Neural cell (in vitro differentiated cells): Measurements from ENCODE around the gene TPI1. TPM values are rescaled to one million over a fixed set of nuclear protein-coding genes. Genes with fewer than 3 reads are reported as not detected.

Experiments used
- H2AFZ ChIP-seq: fragments of 200-600, 300-800 bp; sonication (generic), shearing (Covaris generic); 2 replicates; pipeline ENCODE4 v1.6.0; 2014; ENCODE audit warnings: low read depth, mild to moderate bottlenecking, antibody characterized with exemption, low read length, moderate library complexity
- H3F3A ChIP-seq: fragments of 200-600 bp; shearing (Covaris generic); 2 replicates; pipeline ENCODE4 v1.6.1; 2016; ENCODE audit warnings: mild to moderate bottlenecking, moderate library complexity, mixed read lengths, antibody characterized with exemption, low read length; ENCODE audit not compliant: insufficient read depth, poor library complexity, severe bottlenecking
- H3K27ac ChIP-seq: fragments of 200-600, 300-800 bp; sonication (generic), shearing (Covaris generic); 2 replicates; pipeline ENCODE4 v1.5.1; 2014; ENCODE audit warnings: mild to moderate bottlenecking, low read length, moderate library complexity
- H3K27me3 ChIP-seq: fragments of 300-800, 200-600 bp; sonication (generic), shearing (Covaris generic); 2 replicates; pipeline ENCODE4 v1.6.0; 2014; ENCODE audit warnings: mild to moderate bottlenecking, low read depth, low read length, moderate library complexity; ENCODE audit not compliant: insufficient read depth
- H3K36me3 ChIP-seq: fragments of 300-800, 200-600 bp; sonication (generic), shearing (Covaris generic); 2 replicates; pipeline ENCODE4 v1.5.1; 2014; ENCODE audit warnings: mild to moderate bottlenecking, antibody characterized with exemption, low read length, moderate library complexity; ENCODE audit not compliant: insufficient read depth
- H3K4me2 ChIP-seq: fragments of 300-800, 200-600 bp; sonication (generic), shearing (Covaris generic); 2 replicates; pipeline ENCODE4 v1.6.0; 2014; ENCODE audit warnings: mild to moderate bottlenecking, low read length
- H3K4me3 ChIP-seq: fragments of 300-800, 200-600 bp; sonication (generic), shearing (Covaris generic); 2 replicates; pipeline ENCODE4 v1.5.1; 2014; ENCODE audit warnings: mild to moderate bottlenecking, low read length, moderate library complexity
- H3K79me2 ChIP-seq: fragments of 200-600 bp; shearing (Covaris generic); replicated peaks from 2 replicates; pipeline ENCODE4 v1.6.0; 2014; ENCODE audit warnings: mild to moderate bottlenecking, low read length, moderate library complexity; ENCODE audit not compliant: insufficient read depth
- H3K9ac ChIP-seq: fragments of 300-800, 200-600 bp; sonication (generic), shearing (Covaris generic); 2 replicates; pipeline ENCODE4 v1.6.1; 2016; ENCODE audit warnings: mild to moderate bottlenecking, low read length, mixed read lengths
- H3K9me2 ChIP-seq: fragments of 200-600 bp; shearing (Covaris generic); 2 replicates; pipeline ENCODE4 v1.6.1; 2016; ENCODE audit warnings: mild to moderate bottlenecking, low read length, mixed read lengths; ENCODE audit not compliant: insufficient read depth
- H3K9me3 ChIP-seq: fragments of 200-600, 300-800 bp; sonication (generic), shearing (Covaris generic); 2 replicates; pipeline ENCODE4 v1.6.1; 2016; ENCODE audit warnings: mild to moderate bottlenecking, mixed run types, low read length, moderate library complexity, mixed read lengths
- H4K20me1 ChIP-seq: fragments of 200-600 bp; shearing (Covaris generic); 2 replicates; pipeline ENCODE4 v1.6.1; 2016; ENCODE audit warnings: mild to moderate bottlenecking, mixed run types; ENCODE audit not compliant: insufficient read depth
- CTCF ChIP-seq: fragments of 450-650 bp; IDR thresholded peaks from 2 replicates; pipeline ENCODE4 v1.5.1; 2014; ENCODE audit warnings: antibody characterized with exemption, mild to moderate bottlenecking, moderate library complexity; ENCODE audit not compliant: poor library complexity, severe bottlenecking
- EP300 ChIP-seq: fragments of 450-650 bp; conservative IDR thresholded peaks from 2 replicates; pipeline ENCODE4 v1.6.1; 2014; ENCODE audit warnings: antibody characterized with exemption, mild to moderate bottlenecking, moderate library complexity; ENCODE audit not compliant: poor library complexity, severe bottlenecking
- EZH2 ChIP-seq: fragments of 200-600, 300-800 bp; shearing (Covaris generic), sonication (generic); IDR thresholded peaks from 2 replicates; pipeline ENCODE4 v1.6.1; 2014; ENCODE audit warnings: antibody characterized with exemption, low read length, borderline replicate concordance, mild to moderate bottlenecking; ENCODE audit not compliant: insufficient read depth, poor library complexity, severe bottlenecking
- MXI1 ChIP-seq: fragments of 450-650 bp; conservative IDR thresholded peaks from 2 replicates; pipeline ENCODE4 v1.6.1; 2014; ENCODE audit warnings: antibody characterized with exemption, mild to moderate bottlenecking; ENCODE audit not compliant: poor library complexity, severe bottlenecking
- POLR2AphosphoS5 ChIP-seq: IDR thresholded peaks from 2 replicates; pipeline ENCODE4 v1.6.1; 2012
- RAD21 ChIP-seq: fragments of 450-650 bp; conservative IDR thresholded peaks from 2 replicates; pipeline ENCODE4 v1.6.1; 2014; ENCODE audit warnings: antibody characterized with exemption, mild to moderate bottlenecking, moderate library complexity
- REST ChIP-seq: IDR thresholded peaks from 2 replicates; pipeline ENCODE4 v1.6.1; 2012; ENCODE audit warnings: borderline replicate concordance
- SMC3 ChIP-seq: fragments of 450-650 bp; conservative IDR thresholded peaks from 2 replicates; pipeline ENCODE4 v1.6.1; 2014; ENCODE audit warnings: antibody characterized with exemption, mild to moderate bottlenecking, moderate library complexity; ENCODE audit not compliant: poor library complexity
- TAF1 ChIP-seq: IDR thresholded peaks from 2 replicates; pipeline ENCODE4 v1.6.1; 2012; ENCODE audit warnings: low read depth
- polyA plus RNA-seq: library from polyadenylated mRNA; depleted of rRNA; stranded (reverse); fragments of >200 nt; gene quantifications from 2 replicates; pipeline ENCODE4 v1.2.3, GENCODE V29; 2014

Gene TPI1
- polyA plus RNA-seq, 1 donor from 2014 or later, result 288 TPM

- Histone ChIP-seq H3K4me2 (peak within 1 kb of the TSS; percentile 90), H3K79me2 (no peaks in the 10 kb centered on the region), H3F3A (peaks cover 4% of the 10 kb centered on the region), H2AFZ (peak within 1 kb of the TSS; percentile 43), H3K9me3 (no peaks in the 10 kb centered on the region), H3K27ac (peak within 1 kb of the TSS; percentile 92), H3K36me3 (no peaks in the 10 kb centered on the region), H3K4me3 (peak within 1 kb of the TSS; percentile 67), H3K27me3 (no peaks in the 10 kb centered on the region), H3K9ac (peak within 1 kb of the TSS; percentile 82), H4K20me1 (no peaks in the 10 kb centered on the region), H3K9me2 (no peaks in the 10 kb centered on the region)
- TF ChIP-seq EP300, result peak; percentile 83
- no peak for TF ChIP-seq RAD21
- no peak for TF ChIP-seq EZH2
- TF ChIP-seq SMC3, result peak; percentile 40
- peak; percentile 50 for TF ChIP-seq TAF1
- TF ChIP-seq REST, result peak; percentile 51
- peak; percentile 86 for TF ChIP-seq MXI1
- no peak for TF ChIP-seq CTCF
- peak; percentile 82 for TF ChIP-seq POLR2AphosphoS5
Observed at GRCh38 chr12:6904280-6905276, 37.2 kb downstream of the TPI1 start, which contains the start of gene LRRC23. TSS of gene LRRC23 (plus strand) at chr12:6904822. CDS start at chr12:6905634, 812 bp downstream.

GRCh38 chr12:6905414-6906040, 38.2 kb downstream of the TPI1 start:
- Histone ChIP-seq H3K9me3 (no peaks in the 10 kb centered on the region), H3K9me2 (no peaks in the 10 kb centered on the region), H2AFZ (peak overlapping the region; percentile 43), H3F3A (peaks cover 4% of the 10 kb centered on the region), H3K4me2 (peak overlapping the region; percentile 90), H4K20me1 (no peaks in the 10 kb centered on the region), H3K4me3 (peak overlapping the region; percentile 67), H3K27ac (peak overlapping the region; percentile 92), H3K36me3 (no peaks in the 10 kb centered on the region), H3K27me3 (no peaks in the 10 kb centered on the region), H3K79me2 (no peaks in the 10 kb centered on the region), H3K9ac (peak overlapping the region; percentile 82)
- TF ChIP-seq CTCF (no peak), RAD21 (no peak), POLR2AphosphoS5 (no peak), REST (no peak), MXI1 (no peak), EZH2 (no peak), SMC3 (no peak), TAF1 (no peak), EP300 (no peak)
